Progenitor cell of endocrine pancreas (in vitro differentiated cells): Measurements from ENCODE around the gene SLC23A2. TPM values are rescaled to one million over a fixed set of nuclear protein-coding genes. Genes with fewer than 3 reads are reported as not detected.

ENCODE experiments used
- DNase-seq: peaks from one replicate; pipeline ENCODE4 v3.0.0; 2021; ENCODE audit warnings: low spot score; ENCODE audit not compliant: unreplicated experiment
- H3K27ac Mint-ChIP-seq: 2 replicates; pipeline ENCODE4 v1.8.0; 2021; ENCODE audit warnings: mild to moderate bottlenecking, moderate library complexity, mixed read lengths
- H3K27me3 Mint-ChIP-seq: 2 replicates; pipeline ENCODE4 v1.8.0; 2021; ENCODE audit warnings: mixed read lengths
- H3K36me3 Mint-ChIP-seq: 2 replicates; pipeline ENCODE4 v1.8.0; 2022; ENCODE audit warnings: mixed read lengths; ENCODE audit not compliant: insufficient read depth
- H3K4me1 Mint-ChIP-seq: 2 replicates; pipeline ENCODE4 v1.8.0; 2021; ENCODE audit warnings: low read depth, mixed read lengths
- H3K4me3 Mint-ChIP-seq: 2 replicates; pipeline ENCODE4 v1.8.0; 2021; ENCODE audit warnings: low read depth, mild to moderate bottlenecking, moderate library complexity, mixed read lengths
- H3K9me3 Mint-ChIP-seq: 2 replicates; pipeline ENCODE4 v1.8.0; 2021; ENCODE audit warnings: low read depth, mixed read lengths
- total RNA-seq: library from RNA; stranded (reverse); gene quantifications from 2 replicates; pipeline ENCODE4 v1.2.1, GENCODE V29; 2021
- TF ChIP-seq, protein P1 (sequence below): fragments of 200-600 bp; sonication (generic); IDR thresholded peaks from one replicate; pipeline ENCODE4 v1.5.0; 2021; ENCODE audit warnings: antibody characterized with exemption, mild to moderate bottlenecking; ENCODE audit not compliant: unreplicated experiment

The SLC23A2 gene
- total RNA-seq, 1 donor from 2014 or later, result 23.6 TPM

GRCh38 chr20:4912380-4913142 lies 88.7 kb downstream of the SLC23A2 start:
- H3K27me3 Mint-ChIP-seq, result no peaks in the 10 kb centered on the region
- peaks cover 9% of the 10 kb centered on the region for H3K36me3 Mint-ChIP-seq
- TF ChIP-seq, protein P1, sequence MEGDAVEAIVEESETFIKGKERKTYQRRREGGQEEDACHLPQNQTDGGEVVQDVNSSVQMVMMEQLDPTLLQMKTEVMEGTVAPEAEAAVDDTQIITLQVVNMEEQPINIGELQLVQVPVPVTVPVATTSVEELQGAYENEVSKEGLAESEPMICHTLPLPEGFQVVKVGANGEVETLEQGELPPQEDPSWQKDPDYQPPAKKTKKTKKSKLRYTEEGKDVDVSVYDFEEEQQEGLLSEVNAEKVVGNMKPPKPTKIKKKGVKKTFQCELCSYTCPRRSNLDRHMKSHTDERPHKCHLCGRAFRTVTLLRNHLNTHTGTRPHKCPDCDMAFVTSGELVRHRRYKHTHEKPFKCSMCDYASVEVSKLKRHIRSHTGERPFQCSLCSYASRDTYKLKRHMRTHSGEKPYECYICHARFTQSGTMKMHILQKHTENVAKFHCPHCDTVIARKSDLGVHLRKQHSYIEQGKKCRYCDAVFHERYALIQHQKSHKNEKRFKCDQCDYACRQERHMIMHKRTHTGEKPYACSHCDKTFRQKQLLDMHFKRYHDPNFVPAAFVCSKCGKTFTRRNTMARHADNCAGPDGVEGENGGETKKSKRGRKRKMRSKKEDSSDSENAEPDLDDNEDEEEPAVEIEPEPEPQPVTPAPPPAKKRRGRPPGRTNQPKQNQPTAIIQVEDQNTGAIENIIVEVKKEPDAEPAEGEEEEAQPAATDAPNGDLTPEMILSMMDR, result no peak
- no peak overlapping the region for H3K4me3 Mint-ChIP-seq
- peaks cover 2% of the 10 kb centered on the region for H3K4me1 Mint-ChIP-seq
- peaks cover 6% of the 10 kb centered on the region for H3K9me3 Mint-ChIP-seq
- H3K27ac Mint-ChIP-seq, result no peak overlapping the region
- DNase-seq, result no peak

- Mint-ChIP-seq H3K27ac (no peak overlapping the region), H3K27me3 (no peaks in the 10 kb centered on the region), H3K4me3 (no peak overlapping the region), H3K4me1 (peaks cover 2% of the 10 kb centered on the region), H3K36me3 (peaks cover 9% of the 10 kb centered on the region), H3K9me3 (peaks cover 6% of the 10 kb centered on the region)
- TF ChIP-seq, protein P1, result no peak
- DNase-seq, result no peak
Measured at GRCh38 chr20:4910951-4911350, 90.4 kb downstream of the SLC23A2 start.

GRCh38 chr20:4905613-4906012 lies 95.7 kb downstream of the SLC23A2 start:
- Mint-ChIP-seq H3K9me3 (peaks cover 6% of the 10 kb centered on the region), H3K4me3 (no peak overlapping the region), H3K27me3 (no peaks in the 10 kb centered on the region), H3K4me1 (peaks cover 7% of the 10 kb centered on the region), H3K36me3 (peaks cover 14% of the 10 kb centered on the region), H3K27ac (no peak overlapping the region)
- TF ChIP-seq, protein P1, result no peak
- no peak for DNase-seq

GRCh38 chr20:4905195-4905594 lies 96.1 kb downstream of the SLC23A2 start:
- TF ChIP-seq, protein P1, result no peak
- Mint-ChIP-seq H3K36me3 (peaks cover 14% of the 10 kb centered on the region), H3K9me3 (peaks cover 6% of the 10 kb centered on the region), H3K4me3 (no peak overlapping the region), H3K27me3 (no peaks in the 10 kb centered on the region), H3K27ac (no peak overlapping the region), H3K4me1 (peaks cover 7% of the 10 kb centered on the region)
- DNase-seq, result no peak

GRCh38 chr20:4904127-4904860 lies 97.0 kb downstream of the SLC23A2 start:
- H3K4me3 Mint-ChIP-seq, result no peak overlapping the region
- peaks cover 14% of the 10 kb centered on the region for H3K36me3 Mint-ChIP-seq
- TF ChIP-seq, protein P1, result no peak

More at GRCh38 chr20:4904127-4904860, 97.0 kb downstream of the SLC23A2 start:
- H3K27ac Mint-ChIP-seq, result no peak overlapping the region
- H3K27me3 Mint-ChIP-seq, result no peaks in the 10 kb centered on the region
- H3K9me3 Mint-ChIP-seq, result peaks cover 6% of the 10 kb centered on the region
- DNase-seq, result no peak
- peaks cover 7% of the 10 kb centered on the region for H3K4me1 Mint-ChIP-seq
